ENCODE measurements around the gene GPR6.

Gene GPR6

GRCh38 chr6:109962271-109962670, 15.8 kb upstream of the GPR6 start:
- no peak for DNase-seq (ENCODE audit: low read depth)
- no peak overlapping the region for H3K4me3 ChIP-seq (ENCODE audit: low read depth, low read length)
- TF ChIP-seq MAX (IDR thresholded peaks at IDR 0.05; ENCODE audit: low read depth, low read length) (no peak), POLR2A (IDR thresholded peaks at IDR 0.05; ENCODE audit: extremely low read depth, insufficient read length) (no peak), MYC (IDR thresholded peaks at IDR 0.05; ENCODE audit: low read depth, low read length) (no peak), CTCF (IDR thresholded peaks at IDR 0.05; ENCODE audit: low read depth, low read length) (no peak)

GRCh38 chr6:109963598-109964170, 14.4 kb upstream of the GPR6 start:
- no peak for DNase-seq (ENCODE audit: low read depth)
- no peak overlapping the region for H3K4me3 ChIP-seq (ENCODE audit: low read depth, low read length)
- TF ChIP-seq MYC (IDR thresholded peaks at IDR 0.05; ENCODE audit: low read depth, low read length) (no peak), POLR2A (IDR thresholded peaks at IDR 0.05; ENCODE audit: extremely low read depth, insufficient read length) (no peak), CTCF (IDR thresholded peaks at IDR 0.05; ENCODE audit: low read depth, low read length) (no peak)

GRCh38 chr6:109964949-109965348, 13.2 kb upstream of the GPR6 start:
- DNase-seq (ENCODE audit: low read depth), result no peak
- no peak for TF ChIP-seq MYC (IDR thresholded peaks at IDR 0.05; ENCODE audit: low read depth, low read length)
- no peak for TF ChIP-seq POLR2A (IDR thresholded peaks at IDR 0.05; ENCODE audit: extremely low read depth, insufficient read length)
- TF ChIP-seq CTCF (IDR thresholded peaks at IDR 0.05; ENCODE audit: low read depth, low read length), result no peak
- TF ChIP-seq MAX (IDR thresholded peaks at IDR 0.05; ENCODE audit: low read depth, low read length), result no peak
- no peak overlapping the region for H3K4me3 ChIP-seq (ENCODE audit: low read depth, low read length)

GRCh38 chr6:109966299-109966698, 11.8 kb upstream of the GPR6 start:
- no peak for TF ChIP-seq POLR2A (IDR thresholded peaks at IDR 0.05; ENCODE audit: extremely low read depth, insufficient read length)
- TF ChIP-seq MYC (IDR thresholded peaks at IDR 0.05; ENCODE audit: low read depth, low read length), result no peak
- no peak for DNase-seq (ENCODE audit: low read depth)
- no peak overlapping the region for H3K4me3 ChIP-seq (ENCODE audit: low read depth, low read length)

DNA sequence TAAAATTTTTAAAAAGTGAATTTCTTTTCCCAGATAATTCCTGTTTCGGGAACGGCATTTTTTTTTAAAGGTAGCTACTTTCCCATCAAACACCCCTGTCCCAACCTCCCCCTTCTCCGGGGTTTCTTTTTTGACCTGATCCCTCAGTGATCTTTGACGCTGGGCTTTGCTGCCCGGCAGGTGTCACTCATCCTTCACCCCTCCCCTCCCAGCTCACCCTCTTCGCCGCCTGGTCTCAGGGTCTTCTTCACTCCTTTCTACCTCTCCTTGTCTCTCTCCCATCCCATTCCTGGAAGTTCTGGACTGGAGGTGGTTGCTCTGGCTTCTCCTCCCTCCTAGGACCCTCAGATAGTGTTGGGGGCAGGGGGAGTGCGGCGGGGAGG, 329 bp upstream of the GPR6 start:
- DNase-seq (ENCODE audit: low read depth), result no peak
- TF ChIP-seq POLR2A (IDR thresholded peaks at IDR 0.05; ENCODE audit: extremely low read depth, insufficient read length), result no peak
- no peak for TF ChIP-seq MAX (IDR thresholded peaks at IDR 0.05; ENCODE audit: low read depth, low read length)
- no peak for TF ChIP-seq CTCF (IDR thresholded peaks at IDR 0.05; ENCODE audit: low read depth, low read length)
- no peak for TF ChIP-seq MYC (IDR thresholded peaks at IDR 0.05; ENCODE audit: low read depth, low read length)
- no peak overlapping the region for H3K4me3 ChIP-seq (ENCODE audit: low read depth, low read length)

DNA sequence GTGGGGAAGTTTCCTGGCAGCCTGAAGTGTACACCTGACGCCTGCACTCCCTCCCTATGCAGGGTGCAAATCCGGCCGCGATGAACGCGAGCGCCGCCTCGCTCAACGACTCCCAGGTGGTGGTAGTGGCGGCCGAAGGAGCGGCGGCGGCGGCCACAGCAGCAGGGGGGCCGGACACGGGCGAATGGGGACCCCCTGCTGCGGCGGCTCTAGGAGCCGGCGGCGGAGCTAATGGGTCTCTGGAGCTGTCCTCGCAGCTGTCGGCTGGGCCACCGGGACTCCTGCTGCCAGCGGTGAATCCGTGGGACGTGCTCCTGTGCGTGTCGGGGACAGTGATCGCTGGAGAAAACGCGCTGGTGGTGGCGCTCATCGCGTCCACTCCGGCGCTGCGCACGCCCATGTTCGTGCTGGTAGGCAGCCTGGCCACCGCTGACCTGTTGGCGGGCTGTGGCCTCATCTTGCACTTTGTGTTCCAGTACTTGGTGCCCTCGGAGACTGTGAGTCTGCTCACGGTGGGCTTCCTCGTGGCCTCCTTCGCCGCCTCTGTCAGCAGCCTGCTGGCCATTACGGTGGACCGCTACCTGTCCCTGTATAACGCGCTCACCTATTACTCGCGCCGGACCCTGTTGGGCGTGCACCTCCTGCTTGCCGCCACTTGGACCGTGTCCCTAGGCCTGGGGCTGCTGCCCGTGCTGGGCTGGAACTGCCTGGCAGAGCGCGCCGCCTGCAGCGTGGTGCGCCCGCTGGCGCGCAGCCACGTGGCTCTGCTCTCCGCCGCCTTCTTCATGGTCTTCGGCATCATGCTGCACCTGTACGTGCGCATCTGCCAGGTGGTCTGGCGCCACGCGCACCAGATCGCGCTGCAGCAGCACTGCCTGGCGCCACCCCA, 1.2 kb downstream of the GPR6 start:
- H3K4me3 ChIP-seq (ENCODE audit: low read depth, low read length), result no peak overlapping the region
- no peak for DNase-seq (ENCODE audit: low read depth)
- TF ChIP-seq MAX (IDR thresholded peaks at IDR 0.05; ENCODE audit: low read depth, low read length) (no peak), CTCF (IDR thresholded peaks at IDR 0.05; ENCODE audit: low read depth, low read length) (no peak), MYC (IDR thresholded peaks at IDR 0.05; ENCODE audit: low read depth, low read length) (no peak), POLR2A (IDR thresholded peaks at IDR 0.05; ENCODE audit: extremely low read depth, insufficient read length) (no peak)
